ENCODE measurements around the gene CDK3.

CDK3 gene

DNA sequence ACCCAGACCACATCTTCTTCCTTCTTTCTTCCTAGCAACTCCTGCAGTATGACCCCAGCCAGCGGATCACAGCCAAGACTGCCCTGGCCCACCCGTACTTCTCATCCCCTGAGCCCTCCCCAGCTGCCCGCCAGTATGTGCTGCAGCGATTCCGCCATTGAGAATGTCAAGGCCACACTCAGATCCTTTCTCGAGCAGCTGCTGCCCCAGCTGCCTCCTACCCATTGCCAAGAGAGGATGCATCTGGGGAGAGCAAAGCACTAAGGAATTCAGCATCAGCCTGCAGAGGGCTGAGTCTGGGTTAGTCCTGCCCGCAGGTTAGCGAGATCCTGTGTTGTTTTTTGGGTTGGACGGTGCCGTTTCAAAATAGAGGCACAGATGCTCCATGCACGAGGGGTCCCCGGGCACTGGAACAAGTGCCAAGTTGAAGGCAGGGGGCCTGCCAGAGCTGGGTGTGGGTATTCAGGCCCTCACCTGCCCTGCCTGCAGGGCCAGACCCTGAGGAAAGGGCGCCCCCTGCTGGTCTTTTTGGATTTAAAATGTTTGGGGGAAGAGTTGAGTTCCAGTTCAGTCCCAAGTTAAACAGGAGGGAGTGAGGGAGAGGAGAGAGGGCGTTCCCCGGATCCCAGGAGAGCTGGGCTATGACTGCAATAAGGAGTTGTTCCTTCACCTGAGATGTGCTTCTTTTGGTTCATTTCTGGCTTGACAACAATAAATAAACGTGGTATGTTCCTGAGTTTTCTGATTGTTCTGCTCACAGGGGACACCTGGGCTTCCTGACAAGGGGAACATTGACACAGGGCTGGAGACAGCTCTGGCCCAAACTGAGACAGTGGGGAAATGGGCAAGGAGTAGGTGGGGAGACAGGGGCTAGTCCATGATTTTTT lies 4.9 kb downstream of the CDK3 start:
- Histone ChIP-seq H3K4me3 (ENCODE audit: low read length in 2 of 2) (no peak overlapping the region), H3K27ac (ENCODE audit: low read depth in 2 of 2, low read length in 2 of 2) (peak overlapping the region in 1 of 2 donors; percentile 48), H3K27me3 (ENCODE audit: control insufficient read depth in 2 of 2, insufficient read depth in 2 of 2, low read length in 2 of 2) (no peaks in the 10 kb centered on the region), H3K36me3 (ENCODE audit: control insufficient read depth in 2 of 2, insufficient read depth in 2 of 2, low read length in 2 of 2) (peaks cover 8 to 34% of the 10 kb centered on the region in 2 donors), H3K9me3 (ENCODE audit: control insufficient read depth in 2 of 2, low read length in 2 of 2) (no peaks in the 10 kb centered on the region), H3K4me1 (ENCODE audit: control insufficient read depth in 2 of 2, insufficient read depth in 2 of 2, low read length in 2 of 2) (peaks cover 34% of the 10 kb centered on the region in 2 donors), H3K9ac (ENCODE audit: low read depth in 1 of 2, low read length in 2 of 2) (peak overlapping the region in 1 of 2 donors; percentile 32)

DNA sequence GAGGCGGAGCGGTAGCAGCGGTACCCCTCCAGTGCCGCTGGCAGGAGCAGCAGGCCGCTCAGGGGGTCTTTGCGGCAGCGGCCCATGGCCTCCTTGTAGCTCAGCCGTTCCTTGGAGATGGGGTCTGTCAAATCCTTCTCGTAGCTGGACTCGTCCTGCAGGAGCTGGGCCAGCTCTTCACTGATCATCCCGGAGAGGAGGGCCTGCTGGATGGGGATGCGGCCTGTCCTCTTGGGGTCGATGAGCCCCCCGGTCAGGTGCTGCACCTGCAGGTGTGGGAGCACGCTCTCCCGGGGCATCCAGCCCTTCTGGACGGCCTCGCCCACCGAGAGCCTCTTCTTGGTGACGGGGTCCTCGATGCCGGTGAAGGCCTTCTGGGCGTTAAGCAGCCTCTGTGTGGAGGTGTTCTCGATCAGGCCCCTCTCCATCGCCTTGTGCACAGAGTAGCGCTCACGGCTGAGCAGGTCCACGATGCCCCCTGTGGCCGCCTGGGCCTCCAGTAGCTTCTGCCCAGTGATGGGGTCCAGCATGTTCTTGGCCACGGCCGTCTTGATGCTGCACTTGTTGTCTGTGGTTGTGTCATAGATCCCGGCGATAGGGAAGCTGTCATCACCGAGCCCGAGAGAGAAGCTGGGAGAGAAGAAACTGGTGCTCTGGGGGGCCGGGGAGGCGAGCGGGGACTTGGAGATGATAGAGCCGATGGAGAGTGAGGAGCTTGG lies 6.6 kb downstream of the CDK3 start:
- Histone ChIP-seq H3K9me3 (ENCODE audit: control insufficient read depth in 2 of 2, low read length in 2 of 2) (no peaks in the 10 kb centered on the region), H3K4me3 (ENCODE audit: low read length in 2 of 2) (no peak overlapping the region), H3K9ac (ENCODE audit: low read depth in 1 of 2, low read length in 2 of 2) (no peak overlapping the region), H3K27me3 (ENCODE audit: control insufficient read depth in 2 of 2, insufficient read depth in 2 of 2, low read length in 2 of 2) (no peaks in the 10 kb centered on the region), H3K27ac (ENCODE audit: low read depth in 2 of 2, low read length in 2 of 2) (no peak overlapping the region), H3K36me3 (ENCODE audit: control insufficient read depth in 2 of 2, insufficient read depth in 2 of 2, low read length in 2 of 2) (peaks cover 18 to 30% of the 10 kb centered on the region in 2 donors), H3K4me1 (ENCODE audit: control insufficient read depth in 2 of 2, insufficient read depth in 2 of 2, low read length in 2 of 2) (peaks cover 16 to 18% of the 10 kb centered on the region in 2 donors)

DNA sequence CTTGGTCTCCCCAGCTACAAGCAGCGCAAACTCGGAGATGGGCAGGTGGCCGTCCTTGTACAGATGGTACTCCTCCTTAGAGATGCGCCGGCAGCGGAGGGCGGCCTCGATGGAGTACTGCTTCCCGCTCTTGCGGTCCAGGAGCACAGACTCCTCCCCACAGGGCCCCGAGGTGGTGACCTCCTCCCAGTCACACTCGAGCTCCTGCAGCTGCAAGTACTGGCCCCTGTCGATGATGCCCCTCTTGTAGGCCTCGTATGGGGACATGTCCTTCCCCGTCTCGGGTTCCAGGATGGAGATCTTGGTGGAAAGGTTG lies 7.2 kb downstream of the CDK3 start:
- no peaks in the 10 kb centered on the region for H3K27me3 ChIP-seq (ENCODE audit: control insufficient read depth in 2 of 2, insufficient read depth in 2 of 2, low read length in 2 of 2)
- no peak overlapping the region for H3K9ac ChIP-seq (ENCODE audit: low read depth in 1 of 2, low read length in 2 of 2)
- H3K36me3 ChIP-seq (ENCODE audit: control insufficient read depth in 2 of 2, insufficient read depth in 2 of 2, low read length in 2 of 2) = peaks cover 18 to 29% of the 10 kb centered on the region in 2 donors
- H3K4me3 ChIP-seq (ENCODE audit: low read length in 2 of 2) = no peak overlapping the region
- no peak overlapping the region for H3K27ac ChIP-seq (ENCODE audit: low read depth in 2 of 2, low read length in 2 of 2)
- no peaks in the 10 kb centered on the region for H3K9me3 ChIP-seq (ENCODE audit: control insufficient read depth in 2 of 2, low read length in 2 of 2)
- peaks cover 15 to 18% of the 10 kb centered on the region in 2 donors for H3K4me1 ChIP-seq (ENCODE audit: control insufficient read depth in 2 of 2, insufficient read depth in 2 of 2, low read length in 2 of 2)

DNA sequence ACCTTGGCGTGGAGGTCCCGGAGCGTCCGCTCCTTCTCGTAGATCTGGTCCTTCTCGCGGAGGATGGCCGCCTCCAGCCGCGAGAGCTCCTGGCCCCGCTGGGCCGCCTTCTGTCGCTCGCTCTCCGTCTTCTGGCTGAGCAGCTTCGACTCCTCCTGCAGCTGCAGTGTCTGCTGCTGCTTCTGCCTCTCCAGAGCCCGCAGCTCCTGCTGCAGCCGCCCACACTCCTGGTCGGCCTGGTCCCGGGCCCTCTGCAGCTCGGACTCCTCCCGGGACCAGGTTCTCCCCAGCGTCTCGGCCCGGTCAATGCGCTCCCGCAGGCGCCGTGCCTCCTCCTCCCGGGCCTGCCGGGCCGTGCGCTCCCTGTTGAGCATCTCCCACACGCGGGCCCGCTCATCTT lies 7.6 kb downstream of the CDK3 start:
- H3K4me3 ChIP-seq (ENCODE audit: low read length in 2 of 2) = no peak overlapping the region
- H3K36me3 ChIP-seq (ENCODE audit: control insufficient read depth in 2 of 2, insufficient read depth in 2 of 2, low read length in 2 of 2) = peaks cover 18 to 29% of the 10 kb centered on the region in 2 donors
- H3K27me3 ChIP-seq (ENCODE audit: control insufficient read depth in 2 of 2, insufficient read depth in 2 of 2, low read length in 2 of 2) = no peaks in the 10 kb centered on the region
- H3K9ac ChIP-seq (ENCODE audit: low read depth in 1 of 2, low read length in 2 of 2) = no peak overlapping the region
- H3K27ac ChIP-seq (ENCODE audit: low read depth in 2 of 2, low read length in 2 of 2) = no peak overlapping the region
- peaks cover 12 to 14% of the 10 kb centered on the region in 2 donors for H3K4me1 ChIP-seq (ENCODE audit: control insufficient read depth in 2 of 2, insufficient read depth in 2 of 2, low read length in 2 of 2)
- H3K9me3 ChIP-seq (ENCODE audit: control insufficient read depth in 2 of 2, low read length in 2 of 2) = no peaks in the 10 kb centered on the region

DNA sequence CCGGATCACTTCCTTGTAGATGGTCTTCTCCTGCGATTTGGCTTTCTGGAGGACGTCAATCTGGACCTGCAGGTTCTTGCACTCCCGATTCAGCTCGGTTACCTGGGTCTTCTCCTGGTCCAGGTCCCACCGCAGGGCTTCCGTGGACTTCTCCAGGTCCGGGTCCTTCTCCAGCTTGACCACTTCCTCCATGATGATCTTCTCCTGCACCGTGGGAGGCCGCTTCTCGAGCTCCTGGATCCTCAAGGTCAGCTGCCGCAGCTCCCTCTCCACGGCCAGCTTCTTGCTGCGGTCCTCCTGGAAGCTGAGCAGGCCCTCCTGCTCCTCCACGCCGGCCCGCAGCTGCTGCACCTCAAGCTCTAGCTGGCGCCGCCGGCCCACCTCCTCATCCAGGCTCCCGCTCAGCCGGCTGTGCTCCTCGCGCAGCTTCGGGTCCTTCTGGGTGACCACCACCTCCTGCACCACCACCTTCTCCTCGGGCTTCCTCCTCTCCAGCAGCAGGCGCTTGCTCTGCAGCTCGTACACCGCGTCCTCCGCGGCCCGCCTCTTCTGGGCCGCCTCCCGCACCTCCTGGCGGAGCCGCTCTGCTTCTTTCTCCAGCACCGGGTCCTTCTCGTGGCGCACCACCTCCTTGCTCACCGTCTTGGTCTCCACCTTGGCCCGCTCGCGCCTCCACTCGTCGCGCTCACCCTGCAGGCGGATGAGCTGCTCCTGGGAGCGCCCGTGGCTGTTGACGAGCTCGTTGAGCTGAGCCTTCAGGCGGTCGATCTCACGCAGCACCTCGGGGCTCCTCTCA lies 8.2 kb downstream of the CDK3 start:
- Histone ChIP-seq H3K27me3 (ENCODE audit: control insufficient read depth in 2 of 2, insufficient read depth in 2 of 2, low read length in 2 of 2) (no peaks in the 10 kb centered on the region), H3K36me3 (ENCODE audit: control insufficient read depth in 2 of 2, insufficient read depth in 2 of 2, low read length in 2 of 2) (peaks cover 23 to 29% of the 10 kb centered on the region in 2 donors), H3K4me1 (ENCODE audit: control insufficient read depth in 2 of 2, insufficient read depth in 2 of 2, low read length in 2 of 2) (peaks cover 9 to 10% of the 10 kb centered on the region in 2 donors), H3K9ac (ENCODE audit: low read depth in 1 of 2, low read length in 2 of 2) (no peak overlapping the region), H3K27ac (ENCODE audit: low read depth in 2 of 2, low read length in 2 of 2) (no peak overlapping the region), H3K9me3 (ENCODE audit: control insufficient read depth in 2 of 2, low read length in 2 of 2) (no peaks in the 10 kb centered on the region), H3K4me3 (ENCODE audit: low read length in 2 of 2) (no peak overlapping the region)

DNA sequence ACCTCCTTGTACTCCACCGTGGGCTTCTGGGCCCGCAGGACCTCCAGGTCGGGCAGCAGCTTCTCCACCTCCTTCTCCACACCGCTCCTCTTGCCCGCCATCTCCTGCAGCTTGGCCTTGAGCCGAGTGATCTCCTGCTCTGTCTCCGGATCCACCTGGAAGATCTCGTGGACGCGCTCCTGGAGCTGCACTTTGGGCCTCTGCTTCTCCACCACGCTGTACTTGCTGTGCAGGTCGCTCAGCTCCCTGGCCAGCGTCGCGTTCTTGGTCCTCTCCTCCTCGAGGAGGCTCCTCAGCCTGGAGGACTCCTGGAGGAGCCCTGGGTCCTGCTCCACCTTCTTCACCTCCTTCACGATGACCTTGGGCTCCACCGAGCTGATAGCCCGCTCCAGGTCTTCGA lies 8.8 kb downstream of the CDK3 start:
- Histone ChIP-seq H3K36me3 (ENCODE audit: control insufficient read depth in 2 of 2, insufficient read depth in 2 of 2, low read length in 2 of 2) (peaks cover 23 to 25% of the 10 kb centered on the region in 2 donors), H3K4me3 (ENCODE audit: low read length in 2 of 2) (no peak overlapping the region), H3K9ac (ENCODE audit: low read depth in 1 of 2, low read length in 2 of 2) (no peak overlapping the region), H3K27me3 (ENCODE audit: control insufficient read depth in 2 of 2, insufficient read depth in 2 of 2, low read length in 2 of 2) (no peaks in the 10 kb centered on the region), H3K27ac (ENCODE audit: low read depth in 2 of 2, low read length in 2 of 2) (no peak overlapping the region), H3K4me1 (ENCODE audit: control insufficient read depth in 2 of 2, insufficient read depth in 2 of 2, low read length in 2 of 2) (peaks cover 7 to 8% of the 10 kb centered on the region in 2 donors), H3K9me3 (ENCODE audit: control insufficient read depth in 2 of 2, low read length in 2 of 2) (no peaks in the 10 kb centered on the region)

DNA sequence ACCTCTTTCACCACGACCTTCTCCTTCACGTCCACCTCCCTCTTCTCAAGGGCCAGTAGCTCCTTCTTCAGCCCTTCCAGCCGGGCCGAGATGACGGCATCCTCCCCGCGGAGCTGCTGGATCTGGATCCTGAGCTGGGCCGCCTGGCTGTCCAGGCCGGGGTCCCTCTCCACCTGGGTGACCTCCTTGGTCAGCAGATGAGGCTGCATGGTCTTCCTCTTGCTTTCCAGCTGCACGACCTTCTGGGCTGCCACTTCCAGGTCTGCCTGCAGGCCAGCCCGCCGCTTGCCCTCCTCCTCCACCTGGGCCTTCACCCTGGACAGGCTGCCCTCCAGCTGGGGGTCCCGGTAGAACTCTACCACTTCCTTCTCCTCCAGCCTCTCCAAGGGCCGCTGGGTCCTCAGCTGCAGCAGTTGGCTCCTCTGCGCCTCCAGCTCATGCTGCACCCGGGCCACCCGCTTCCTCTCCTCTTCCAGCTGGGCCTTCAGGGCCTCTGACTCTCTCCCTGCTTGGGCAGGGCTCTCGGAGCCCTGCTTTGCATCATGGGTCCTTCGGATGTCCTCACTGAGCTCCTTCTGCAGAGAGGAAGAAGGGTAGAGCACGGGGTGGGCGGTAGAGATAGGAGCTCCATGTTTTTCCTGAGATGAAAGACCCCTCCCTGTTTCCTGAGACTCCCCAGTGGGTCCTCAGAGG lies 9.5 kb downstream of the CDK3 start:
- no peaks in the 10 kb centered on the region for H3K27me3 ChIP-seq (ENCODE audit: control insufficient read depth in 2 of 2, insufficient read depth in 2 of 2, low read length in 2 of 2)
- H3K9me3 ChIP-seq (ENCODE audit: control insufficient read depth in 2 of 2, low read length in 2 of 2) = no peaks in the 10 kb centered on the region
- H3K4me1 ChIP-seq (ENCODE audit: control insufficient read depth in 2 of 2, insufficient read depth in 2 of 2, low read length in 2 of 2) = peaks cover 4 to 6% of the 10 kb centered on the region in 2 donors
- H3K4me3 ChIP-seq (ENCODE audit: low read length in 2 of 2) = no peak overlapping the region
- no peak overlapping the region for H3K9ac ChIP-seq (ENCODE audit: low read depth in 1 of 2, low read length in 2 of 2)
- H3K27ac ChIP-seq (ENCODE audit: low read depth in 2 of 2, low read length in 2 of 2) = no peak overlapping the region
- H3K36me3 ChIP-seq (ENCODE audit: control insufficient read depth in 2 of 2, insufficient read depth in 2 of 2, low read length in 2 of 2) = peaks cover 17 to 25% of the 10 kb centered on the region in 2 donors

DNA sequence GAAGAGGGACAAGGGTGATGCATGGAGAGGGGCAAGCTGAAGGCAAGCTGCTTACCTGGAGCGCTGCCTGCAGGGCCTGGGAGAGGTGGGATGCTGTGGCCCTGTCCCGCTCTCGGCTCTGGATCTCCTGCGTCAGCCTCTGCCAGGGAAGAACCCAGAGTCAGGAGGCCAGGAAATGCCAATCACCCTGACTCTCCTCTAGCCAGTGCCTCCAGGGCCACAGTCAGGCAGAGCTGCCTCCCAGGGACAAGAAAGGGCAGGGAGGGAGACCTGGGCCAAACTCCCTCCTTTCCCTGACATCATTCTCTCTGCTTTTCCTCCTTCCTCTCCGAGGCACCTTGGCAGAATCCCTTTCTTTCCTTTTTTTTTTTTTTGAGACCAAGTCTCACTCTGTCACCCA lies 11.3 kb downstream of the CDK3 start:
- peaks cover 12 to 25% of the 10 kb centered on the region in 2 donors for H3K36me3 ChIP-seq (ENCODE audit: control insufficient read depth in 2 of 2, insufficient read depth in 2 of 2, low read length in 2 of 2)
- no peak overlapping the region for H3K27ac ChIP-seq (ENCODE audit: low read depth in 2 of 2, low read length in 2 of 2)
- H3K9ac ChIP-seq (ENCODE audit: low read depth in 1 of 2, low read length in 2 of 2) = no peak overlapping the region
- no peaks in the 10 kb centered on the region for H3K9me3 ChIP-seq (ENCODE audit: control insufficient read depth in 2 of 2, low read length in 2 of 2)
- no peaks in the 10 kb centered on the region for H3K27me3 ChIP-seq (ENCODE audit: control insufficient read depth in 2 of 2, insufficient read depth in 2 of 2, low read length in 2 of 2)
- H3K4me1 ChIP-seq (ENCODE audit: control insufficient read depth in 2 of 2, insufficient read depth in 2 of 2, low read length in 2 of 2) = no peaks in the 10 kb centered on the region
- H3K4me3 ChIP-seq (ENCODE audit: low read length in 2 of 2) = no peak overlapping the region

DNA sequence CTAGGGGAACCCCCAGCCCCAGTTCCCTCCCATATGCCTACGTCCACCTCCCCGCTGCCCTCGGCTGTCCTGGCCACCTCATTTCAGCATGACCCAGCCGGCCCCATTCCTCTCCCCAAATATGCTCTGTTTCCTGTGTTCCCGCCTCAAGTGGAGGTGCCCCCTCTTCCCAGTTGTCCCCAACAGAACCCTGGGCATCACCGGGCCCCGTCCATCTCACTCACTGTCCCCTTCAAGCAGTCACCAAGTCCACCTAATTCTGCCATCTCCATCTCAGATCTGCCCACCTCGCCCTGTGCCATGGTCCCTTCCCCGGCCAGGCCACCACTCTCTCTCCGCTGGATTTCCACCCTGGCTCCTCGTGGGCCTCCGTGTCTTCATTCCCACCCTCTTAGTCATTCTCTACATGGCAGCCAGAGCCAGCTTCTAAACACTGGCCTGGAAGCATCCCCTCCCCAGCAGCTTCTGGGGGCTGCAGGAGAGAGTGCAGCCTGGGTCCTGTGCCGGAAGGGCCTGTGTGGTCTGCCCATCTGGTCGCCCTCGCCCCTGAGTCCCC lies 12.8 kb downstream of the CDK3 start:
- no peaks in the 10 kb centered on the region for H3K27me3 ChIP-seq (ENCODE audit: control insufficient read depth in 2 of 2, insufficient read depth in 2 of 2, low read length in 2 of 2)
- H3K9ac ChIP-seq (ENCODE audit: low read depth in 1 of 2, low read length in 2 of 2) = no peak overlapping the region
- H3K27ac ChIP-seq (ENCODE audit: low read depth in 2 of 2, low read length in 2 of 2) = no peak overlapping the region
- no peaks in the 10 kb centered on the region for H3K9me3 ChIP-seq (ENCODE audit: control insufficient read depth in 2 of 2, low read length in 2 of 2)
- H3K36me3 ChIP-seq (ENCODE audit: control insufficient read depth in 2 of 2, insufficient read depth in 2 of 2, low read length in 2 of 2) = peaks cover 10 to 25% of the 10 kb centered on the region in 2 donors
- no peaks in the 10 kb centered on the region for H3K4me1 ChIP-seq (ENCODE audit: control insufficient read depth in 2 of 2, insufficient read depth in 2 of 2, low read length in 2 of 2)
- no peak overlapping the region for H3K4me3 ChIP-seq (ENCODE audit: low read length in 2 of 2)
